Left forelimb (tissue), 1 donor: ENCODE results near the gene STK39.
"Not testable (repeated sequence)": the region's sequence is repeated elsewhere in the genome, so short reads cannot be mapped to it uniquely, and the experiment has no call there.

Experiments
- DNase-seq: peaks from one replicate; pipeline ENCODE4 v3.0.0-alpha.2; 2018; ENCODE audit warnings: low spot score

Gene STK39

GRCh38 chr2:168247341-168248261, at the start of gene STK39:
Gene STK39 (minus strand): TSS chr2:168247595. CDS start chr2:168247435, 160 bp downstream.
- peak; percentile 89 for DNase-seq

DNA sequence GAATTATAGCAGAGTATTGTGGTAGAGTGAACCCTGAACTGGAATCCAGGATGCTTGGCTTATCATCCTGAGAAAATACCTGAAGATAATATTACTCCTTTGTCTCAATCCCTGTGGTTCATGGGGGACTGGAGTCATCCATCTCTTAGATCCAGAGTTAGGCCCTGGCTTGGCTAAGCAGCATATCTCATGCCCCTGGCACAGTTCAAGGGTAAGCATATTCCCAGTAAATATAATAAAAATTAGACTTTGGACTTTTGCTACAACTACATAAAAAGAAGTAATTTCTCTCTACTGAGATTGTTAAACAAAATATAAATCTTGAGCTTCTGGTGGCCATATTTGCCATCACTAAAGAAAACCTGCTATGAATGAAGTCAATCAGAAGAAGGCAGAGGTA, 47.7 kb upstream of the STK39 start:
- no peak for DNase-seq

DNA sequence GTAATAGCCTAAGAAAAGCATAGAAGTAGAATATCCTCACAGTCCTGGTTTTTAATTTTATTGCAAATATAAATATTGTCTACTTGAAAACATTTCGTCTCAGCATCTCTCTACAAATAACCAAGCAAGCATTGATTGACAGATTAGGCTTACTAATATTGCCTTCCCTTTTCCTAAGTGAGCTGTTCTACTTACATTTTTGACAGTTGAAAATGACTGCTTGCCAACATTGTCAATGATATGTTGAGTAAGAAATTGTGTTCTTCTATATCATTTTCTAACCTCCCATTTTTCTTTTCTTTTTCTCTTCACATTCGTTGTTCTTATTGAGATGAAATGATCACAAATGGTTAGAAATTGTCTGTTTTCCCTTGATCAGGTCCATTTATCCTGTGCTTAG, 47.0 kb upstream of the STK39 start:
- DNase-seq: no peak

DNA sequence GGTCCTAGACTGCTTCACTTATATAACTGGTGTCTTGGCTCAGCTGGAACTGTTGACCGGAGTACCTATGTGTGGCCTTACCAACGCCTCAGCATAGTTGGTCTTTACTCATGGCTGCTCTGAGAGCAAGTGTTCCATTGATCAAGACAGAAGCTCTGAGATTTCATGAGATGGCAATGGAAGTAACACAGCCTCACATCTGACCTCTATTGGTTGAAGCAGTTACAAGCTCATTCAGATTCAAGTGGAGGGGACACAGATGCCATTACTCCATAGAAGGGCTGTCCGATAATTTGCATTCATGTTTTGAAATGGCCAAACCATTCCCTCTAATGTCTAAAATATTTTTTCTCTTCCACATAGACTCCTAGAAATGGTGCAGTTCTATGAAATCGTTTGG, 46.4 kb upstream of the STK39 start:
- DNase-seq: no peak

DNA sequence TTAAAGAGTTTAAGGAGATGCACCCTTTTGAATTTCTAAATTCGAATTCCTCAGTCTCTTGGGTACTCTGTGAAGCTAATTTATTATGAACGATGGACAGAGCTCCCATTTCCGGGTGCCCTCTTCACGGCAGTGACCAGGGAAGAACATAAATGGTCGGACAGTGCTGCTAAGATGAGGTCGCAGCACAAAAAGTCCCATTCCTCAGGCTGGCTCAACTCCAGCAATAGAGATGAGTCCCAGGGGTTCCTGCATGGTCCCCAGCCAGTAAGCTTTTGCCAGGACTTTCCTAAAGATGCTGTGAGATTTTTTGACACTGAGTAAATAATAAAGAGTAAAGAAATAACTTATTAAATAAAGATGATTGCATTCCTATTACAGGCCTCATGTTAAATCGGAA, 43.0 kb upstream of the STK39 start:
- no peak for DNase-seq

GRCh38 chr2:168289880-168290279, 42.5 kb upstream of the STK39 start:
- DNase-seq: no peak

DNA sequence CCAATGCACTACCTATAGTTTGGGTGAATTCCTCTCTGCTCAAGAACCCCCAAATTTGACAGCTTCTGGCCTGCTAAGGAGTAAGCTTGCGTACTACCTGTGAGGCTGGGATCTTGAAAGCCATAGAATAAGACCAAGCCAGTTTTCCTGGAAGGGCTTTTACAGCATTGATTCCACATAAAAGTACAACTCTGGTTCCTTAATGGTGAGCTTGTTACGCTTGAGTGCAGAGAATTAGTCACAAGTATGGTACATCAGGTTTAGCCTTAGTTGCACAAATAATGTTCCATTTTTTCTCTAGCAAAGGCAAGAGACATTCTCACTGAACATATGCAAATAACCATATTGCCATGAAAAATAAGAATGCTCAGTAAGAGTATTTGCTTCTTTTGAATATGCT, 39.1 kb upstream of the STK39 start:
- DNase-seq: no peak

GRCh38 chr2:168278424-168278888, 31.1 kb upstream of the STK39 start:
- DNase-seq: no peak

GRCh38 chr2:168277276-168277675, 29.9 kb upstream of the STK39 start:
- DNase-seq: no peak

DNA sequence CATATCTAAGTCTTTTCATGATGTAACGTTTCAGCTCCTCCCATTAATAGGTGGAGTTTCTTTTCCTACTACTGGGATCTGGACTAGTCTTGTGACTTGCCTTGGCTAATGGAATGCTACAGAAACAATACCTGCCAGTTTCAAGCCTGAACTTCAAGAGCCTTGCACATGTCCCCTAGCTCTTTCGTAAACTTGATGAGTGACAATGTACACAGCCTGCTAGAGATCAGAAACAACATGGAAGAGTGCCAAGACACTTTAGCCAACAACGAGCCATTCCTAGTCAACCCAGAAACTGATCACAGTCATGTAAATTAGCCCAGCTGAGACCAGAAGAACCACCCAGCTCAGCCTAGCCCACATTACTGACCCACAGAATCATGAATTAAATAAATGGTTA, 24.8 kb upstream of the STK39 start:
- no peak for DNase-seq

DNA sequence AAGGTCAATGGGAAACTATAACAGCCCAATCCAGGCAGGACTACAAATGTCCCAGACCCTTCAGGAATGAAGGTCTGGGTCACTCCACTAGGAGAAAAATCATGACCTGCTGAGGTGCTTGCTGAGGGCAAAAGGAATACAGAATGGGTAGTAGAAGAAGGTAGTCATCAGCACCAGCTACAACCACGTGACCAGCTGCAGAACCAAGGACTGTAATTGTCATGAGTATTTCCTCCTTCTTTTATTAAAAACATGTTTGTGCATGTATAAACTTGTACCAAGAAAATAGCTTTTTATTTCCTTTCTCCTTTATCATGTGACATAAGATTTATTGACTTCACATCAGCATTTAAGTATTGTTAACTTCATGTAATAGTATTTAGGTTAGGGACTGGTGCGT, 15.5 kb upstream of the STK39 start:
- not testable (repeated sequence) for DNase-seq

DNA sequence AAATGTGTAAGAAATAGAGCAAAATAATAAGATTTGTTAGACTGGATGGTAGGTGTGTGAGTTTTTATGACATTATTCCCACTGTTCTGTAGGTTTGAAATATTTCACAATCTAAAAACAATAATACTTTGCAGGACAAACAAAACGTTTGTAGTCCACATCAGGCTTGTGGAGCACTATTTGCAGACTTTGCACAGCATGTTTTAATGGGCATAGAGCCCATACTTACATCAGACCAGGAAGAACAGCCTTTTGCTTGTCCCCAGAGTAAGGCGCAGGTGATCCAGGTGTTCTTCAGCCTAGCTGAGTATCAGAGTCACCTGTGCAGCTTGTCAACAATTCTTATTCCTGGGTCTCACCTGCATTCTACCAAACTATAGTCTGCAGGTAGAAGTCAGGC, 9.1 kb upstream of the STK39 start:
- DNase-seq: no peak

DNA sequence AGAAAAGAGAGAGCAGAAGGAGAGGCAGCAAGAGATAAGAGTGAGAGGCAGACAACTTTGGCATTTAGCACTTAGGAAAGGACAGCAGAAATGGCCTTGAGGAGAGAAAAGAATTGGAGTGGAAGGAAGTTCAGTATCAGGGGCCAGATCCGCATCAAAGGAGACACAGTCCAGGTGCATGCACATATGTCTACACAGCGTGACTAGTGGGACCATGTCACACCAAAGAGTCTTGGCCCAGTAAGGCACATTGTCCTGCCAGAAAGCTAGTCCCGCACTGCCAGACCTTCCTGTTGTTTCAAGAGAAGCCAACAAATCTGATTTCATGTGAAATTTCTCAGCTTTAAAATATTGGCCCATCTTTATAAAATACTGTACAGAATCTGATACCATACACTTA, 8.5 kb upstream of the STK39 start:
- DNase-seq: no peak

- DNase-seq: no peak
Observed at GRCh38 chr2:168255103-168255502, 7.7 kb upstream of the STK39 start.

DNA sequence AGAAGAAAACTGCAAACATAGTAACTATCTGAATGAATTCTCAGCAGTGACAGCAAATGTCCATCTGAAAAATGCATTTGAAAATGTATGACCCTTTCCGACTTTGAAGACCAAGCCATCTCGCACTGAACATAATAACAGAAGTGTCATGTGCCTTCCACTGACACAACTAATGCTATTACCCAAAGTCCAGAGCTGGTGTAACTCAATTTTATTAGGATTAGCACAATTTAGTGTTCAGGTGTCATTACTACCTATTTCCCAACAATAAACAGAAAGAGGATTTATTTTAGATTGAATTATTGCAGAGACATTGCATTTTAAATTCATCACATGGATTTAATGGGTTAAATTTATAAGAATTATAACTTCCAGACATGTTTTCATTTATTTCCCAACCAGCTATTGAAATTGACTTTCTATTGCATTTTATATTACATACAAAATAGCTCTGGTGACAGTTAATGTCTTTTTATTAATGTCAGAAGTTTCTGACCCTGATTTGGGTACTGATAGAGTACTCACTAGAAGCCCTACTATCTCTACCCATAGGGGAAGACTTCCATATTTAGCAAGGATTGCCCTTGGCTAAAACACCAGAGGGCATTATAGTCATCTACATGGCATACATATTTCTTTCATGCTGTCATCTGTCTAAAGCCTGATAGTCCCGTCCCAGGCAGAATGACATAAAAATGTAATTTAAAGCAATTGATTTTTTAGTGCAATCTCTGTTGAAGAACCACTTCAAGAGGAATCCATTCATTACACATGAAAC, 7.0 kb upstream of the STK39 start:
- no peak for DNase-seq

DNA sequence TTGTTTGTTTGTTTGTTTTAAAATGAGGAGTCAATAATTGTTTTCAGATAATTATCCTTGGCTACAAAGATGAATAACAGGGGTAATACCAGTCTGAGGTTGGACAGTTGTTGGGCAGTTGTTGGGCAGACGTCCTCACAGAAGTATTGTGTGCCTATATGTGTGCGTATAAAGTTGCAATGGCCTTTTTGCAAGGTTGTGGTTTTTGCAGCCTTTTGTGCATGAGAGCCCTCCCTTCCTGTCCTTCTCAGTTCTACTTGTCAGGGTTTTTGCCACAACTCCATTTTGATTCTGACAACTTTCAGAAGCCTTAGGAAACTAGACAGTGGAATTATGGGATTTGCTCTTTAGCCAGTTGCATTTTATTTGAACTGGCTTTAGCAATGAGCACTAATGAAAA, 6.0 kb upstream of the STK39 start:
- DNase-seq: no peak

- DNase-seq: no peak
Observed at GRCh38 chr2:168252976-168253375, 5.6 kb upstream of the STK39 start.

DNA sequence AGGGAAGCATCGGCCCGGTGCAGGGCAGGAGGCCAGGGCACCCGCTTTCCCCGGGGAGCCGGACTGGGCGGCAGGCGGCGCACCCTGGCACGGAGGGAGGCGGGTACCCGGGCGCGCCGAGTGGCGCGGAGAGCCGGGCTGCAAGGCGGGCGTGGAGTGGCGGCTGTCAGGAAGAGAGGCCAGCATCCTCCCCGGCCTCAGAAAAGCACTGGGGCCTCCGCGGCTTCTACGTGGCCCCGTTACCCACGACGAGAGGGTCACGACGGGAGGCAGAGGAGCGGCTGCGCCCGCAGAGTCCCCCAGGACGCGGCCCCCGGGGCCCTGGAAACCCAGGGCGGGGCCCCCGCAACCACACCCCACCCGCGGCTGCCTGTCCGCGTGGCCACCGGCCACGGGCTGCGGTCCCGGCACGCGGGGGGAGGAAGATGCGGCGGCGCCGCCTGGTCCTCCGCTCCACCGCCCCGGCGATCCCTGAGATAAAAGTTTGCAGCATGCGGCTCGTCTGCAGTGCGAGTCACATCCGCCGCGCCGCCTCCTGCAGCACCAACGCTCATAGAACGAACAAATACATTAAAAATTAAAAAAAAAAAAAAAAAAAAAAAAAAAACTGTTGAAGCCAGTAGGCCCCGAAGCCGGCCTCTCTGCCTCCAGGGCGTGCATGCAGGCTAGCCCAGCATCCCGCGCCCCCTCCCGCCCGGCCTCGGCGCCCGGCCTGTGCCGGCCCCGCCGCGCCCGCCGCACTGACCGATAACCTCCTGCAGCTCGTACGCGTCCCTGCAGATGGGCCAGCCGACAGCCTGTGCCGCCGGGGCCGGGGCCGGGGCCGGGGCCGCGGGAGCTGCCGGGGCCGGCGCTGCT, 683 bp downstream of the STK39 start:
- DNase-seq: peak; percentile 76

GRCh38 chr2:168246072-168246482, 1.3 kb downstream of the STK39 start:
- no peak for DNase-seq

DNA sequence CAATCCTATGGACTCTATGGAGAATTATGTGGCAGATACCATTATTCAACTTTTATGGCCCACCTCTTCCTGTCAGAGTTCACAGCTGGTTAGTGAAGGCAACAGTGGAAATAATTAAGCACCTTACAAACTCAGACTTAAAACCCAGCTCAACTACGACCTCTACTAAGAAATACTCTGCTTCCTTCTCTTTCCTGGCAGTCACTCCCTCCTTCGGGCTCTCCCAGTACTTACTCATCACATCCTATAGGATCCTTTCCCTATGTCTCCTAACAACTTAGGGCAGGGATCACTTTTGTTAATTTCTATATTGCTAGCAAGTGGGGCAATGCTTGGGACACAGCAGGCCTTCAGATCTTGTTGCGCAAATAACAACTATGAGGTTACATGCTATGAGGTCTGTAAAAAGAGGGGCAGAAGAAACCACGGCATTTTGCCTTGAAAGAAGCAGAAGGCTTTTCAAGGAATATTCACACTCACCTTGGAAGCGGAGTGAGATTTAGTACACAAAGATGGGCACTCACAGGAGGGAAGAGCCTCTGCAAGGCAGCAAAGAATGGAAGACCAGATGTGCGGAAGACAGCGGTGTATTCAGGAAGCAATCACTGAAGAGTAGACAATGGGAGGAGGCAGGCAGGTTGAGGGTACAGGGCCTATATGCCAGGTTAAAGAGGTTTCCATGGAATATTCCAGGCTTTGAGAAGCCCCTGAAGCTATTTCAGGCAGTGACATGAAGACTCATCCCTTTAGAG, 2.1 kb downstream of the STK39 start:
- no peak for DNase-seq

- no peak for DNase-seq
Observed at GRCh38 chr2:168244318-168244717, 3.1 kb downstream of the STK39 start.
